Endothelial cell of umbilical vein (primary cell): ENCODE results near the gene S100P. TPM values are rescaled to one million over a fixed set of nuclear protein-coding genes. Genes with fewer than 3 reads are reported as not detected.
A peak's percentile ranks its signal among the peaks of the same experiment; 100 is the strongest.

ENCODE experiments used
- BruUV-seq: library from RNA; stranded (reverse); fragments of 400-500 nt; replicated peaks from 2 replicates; lab custom pipeline; 2021; lab: Mats Ljungman, UMichigan
- CTCF ChIA-PET: fragments of 300-600, 350-600 bp; sonication (Branson Sonifier 250); formaldehyde crosslinking; loops from one replicate; lab custom pipeline; 2021; ENCODE audit warnings: antibody characterized with exemption, inconsistent platforms; lab: Charles Lee
- POLR2A ChIA-PET: fragments of 300-600, 350-600 bp; sonication (Branson Sonifier 250); formaldehyde crosslinking; loops from one replicate; lab custom pipeline; 2021; ENCODE audit warnings: antibody characterized with exemption, inconsistent platforms; lab: Charles Lee
- DNase-seq: peaks from one replicate; pipeline ENCODE4 v3.0.0-alpha.2; 2011; ENCODE audit warnings: low read depth, low spot score
- FAIRE-seq: peaks from 2 replicates; lab custom pipeline; 2011; peaks lifted over from hg19 to GRCh38; lab: Jason Lieb, UNC
- H2AFZ ChIP-seq: 2 replicates; pipeline ENCODE4 v1.6.0; 2012; ENCODE audit warnings: low read depth, low read length, control low read depth, inconsistent platforms
- H3K27ac ChIP-seq: 2 replicates; pipeline ENCODE4 v1.5.1; 2011; ENCODE audit warnings: low read depth, mild to moderate bottlenecking, control low read depth, low read length, moderate library complexity; ENCODE audit not compliant: insufficient read depth
- H3K27me3 ChIP-seq, 2 experiments: 2 replicates each; pipeline versions ENCODE4 v1.6.0 to v1.6.1; 2011; ENCODE audit warnings: low read length in 2 of 2, mixed read lengths in 1 of 2; ENCODE audit not compliant: control insufficient read depth in 2 of 2, insufficient read depth in 2 of 2
- H3K36me3 ChIP-seq, 2 experiments: 2 replicates in 1 of 2; 3 replicates in 1 of 2; pipeline ENCODE4 v1.5.1; 2011; ENCODE audit warnings: low read length in 2 of 2, mild to moderate bottlenecking in 1 of 2, moderate library complexity in 1 of 2; ENCODE audit not compliant: control insufficient read depth in 2 of 2, insufficient read depth in 2 of 2; ENCODE audit errors: extremely low read depth in 1 of 2
- H3K4me1 ChIP-seq: 3 replicates; pipeline ENCODE4 v1.5.1; 2011; ENCODE audit warnings: mild to moderate bottlenecking, low read length; ENCODE audit not compliant: control insufficient read depth, insufficient read depth; ENCODE audit errors: extremely low read depth
- H3K4me2 ChIP-seq: 2 replicates; pipeline ENCODE4 v1.6.1; 2011; ENCODE audit warnings: low read length, control low read depth, mixed read lengths; ENCODE audit not compliant: insufficient read depth
- H3K4me3 ChIP-seq, 3 experiments: fragments of 200-600 bp in 1 of 3; sonication (generic), shearing (Covaris generic) in 1 of 3; replicated peaks in 1 of 3; 2 replicates each; pipeline ENCODE4 v1.5.1; 2011 to 2016; ENCODE audit warnings: control low read depth in 3 of 3, low read length in 3 of 3, mild to moderate bottlenecking in 2 of 3, inconsistent platforms in 1 of 3, low read depth in 1 of 3, moderate library complexity in 1 of 3; ENCODE audit not compliant: insufficient read depth in 1 of 3
- H3K79me2 ChIP-seq: 2 replicates; pipeline ENCODE4 v1.6.0; 2012; ENCODE audit warnings: low read length, inconsistent platforms; ENCODE audit not compliant: control insufficient read depth, insufficient read depth
- H3K9ac ChIP-seq: replicated peaks from 2 replicates; pipeline ENCODE3; 2011; ENCODE audit warnings: low read length, control low read depth; ENCODE audit not compliant: insufficient read depth; ENCODE audit errors: extremely low read depth
- H3K9me1 ChIP-seq: replicated peaks from 3 replicates; pipeline ENCODE4 v1.6.0; 2011; ENCODE audit warnings: mild to moderate bottlenecking, low read length; ENCODE audit not compliant: control insufficient read depth, insufficient read depth; ENCODE audit errors: extremely low read depth
- H3K9me3 ChIP-seq: replicated peaks from 2 replicates; pipeline ENCODE4 v1.5.1; 2012; ENCODE audit warnings: low read length, inconsistent platforms; ENCODE audit not compliant: control insufficient read depth, insufficient read depth
- H4K20me1 ChIP-seq: replicated peaks from 2 replicates; pipeline ENCODE3; 2011; ENCODE audit warnings: mild to moderate bottlenecking, low read length; ENCODE audit not compliant: control insufficient read depth, insufficient read depth; ENCODE audit errors: extremely low read depth
- CTCF ChIP-seq, 2 donors: IDR thresholded peaks; 1 replicate in 1 of 2; 2 replicates in 1 of 2; pipeline ENCODE4 v1.5.1; 2011; ENCODE audit warnings: low read length in 2 of 2, mild to moderate bottlenecking in 2 of 2, moderate library complexity in 2 of 2, control low read depth in 1 of 2, inconsistent platforms in 1 of 2, low read depth in 1 of 2; ENCODE audit not compliant: insufficient read depth in 1 of 2; ENCODE audit errors: extremely low read depth in 1 of 2
- EZH2 ChIP-seq: IDR thresholded peaks from 2 replicates; pipeline ENCODE4 v1.6.1; 2012; ENCODE audit warnings: borderline replicate concordance, low read depth, mild to moderate bottlenecking, moderate library complexity, low read length, inconsistent platforms; ENCODE audit not compliant: severe bottlenecking
- FOS ChIP-seq: IDR thresholded peaks from 2 replicates; pipeline ENCODE4 v1.6.1; 2011; ENCODE audit warnings: mild to moderate bottlenecking, low read length, moderate library complexity, borderline replicate concordance; ENCODE audit not compliant: insufficient read depth
- GATA2 ChIP-seq: IDR thresholded peaks from 2 replicates; pipeline ENCODE4 v1.7.0; 2011; ENCODE audit warnings: low read depth, mild to moderate bottlenecking, moderate library complexity, mixed read lengths, low read length; ENCODE audit not compliant: insufficient read length, insufficient read depth
- JUN ChIP-seq: IDR thresholded peaks from 2 replicates; pipeline ENCODE4 v1.6.1; 2011; ENCODE audit warnings: borderline replicate concordance, low read depth; ENCODE audit not compliant: insufficient read length, insufficient read depth
- MYC ChIP-seq: IDR thresholded peaks from one replicate; pipeline ENCODE4 v1.6.1; 2011; ENCODE audit warnings: mild to moderate bottlenecking, low read depth, low read length
- POLR2A ChIP-seq: IDR thresholded peaks from 2 replicates; pipeline ENCODE4 v1.6.1; 2012; ENCODE audit warnings: low read depth, mild to moderate bottlenecking, control low read depth, low read length
- POLR2AphosphoS5 ChIP-seq: IDR thresholded peaks from 2 replicates; pipeline ENCODE4 v1.6.1; 2012; ENCODE audit warnings: low read depth, mild to moderate bottlenecking, control low read depth, low read length, moderate library complexity; ENCODE audit not compliant: insufficient read depth
- dilution Hi-C: fragments of 300-500 bp; cut with MboI; formaldehyde crosslinking; loops from one replicate; pipeline ENCODE4 v1.15.0; 2019; ENCODE audit warnings: low sequenced_read_pairs; ENCODE audit not compliant: extremely low pct_ligation_motif_present
- intact Hi-C: fragments of 100-400 bp; cut with micrococcal nuclease; formaldehyde crosslinking; loops from one replicate; pipeline ENCODE4 v1.10.0; 2022
- polyA plus RNA-seq, 4 experiments: library from polyadenylated mRNA; depleted of rRNA in 3 of 4; stranded (reverse) in 3 of 4; unstranded in 1 of 4; fragments of >200 nt; gene quantifications; 2 replicates each; pipeline versions ENCODE4 v1.2.1 to v1.2.3, GENCODE V29; 2011 to 2012; ENCODE audit warnings: missing spikeins in 1 of 4
- total RNA-seq: library from RNA; stranded (reverse); gene quantifications from 2 replicates; pipeline ENCODE4 v1.2.3, GENCODE V29; 2021
- TF ChIP-seq, protein P1 (sequence below): IDR thresholded peaks from 2 replicates; pipeline ENCODE4 v1.6.1; 2011; ENCODE audit not compliant: insufficient read depth, insufficient read length

S100P gene
- total and polyA plus RNA-seq, 2 donors (not counting 3 experiments of a cell fraction or from before 2014, with no cell fraction given) = not detected

DNA sequence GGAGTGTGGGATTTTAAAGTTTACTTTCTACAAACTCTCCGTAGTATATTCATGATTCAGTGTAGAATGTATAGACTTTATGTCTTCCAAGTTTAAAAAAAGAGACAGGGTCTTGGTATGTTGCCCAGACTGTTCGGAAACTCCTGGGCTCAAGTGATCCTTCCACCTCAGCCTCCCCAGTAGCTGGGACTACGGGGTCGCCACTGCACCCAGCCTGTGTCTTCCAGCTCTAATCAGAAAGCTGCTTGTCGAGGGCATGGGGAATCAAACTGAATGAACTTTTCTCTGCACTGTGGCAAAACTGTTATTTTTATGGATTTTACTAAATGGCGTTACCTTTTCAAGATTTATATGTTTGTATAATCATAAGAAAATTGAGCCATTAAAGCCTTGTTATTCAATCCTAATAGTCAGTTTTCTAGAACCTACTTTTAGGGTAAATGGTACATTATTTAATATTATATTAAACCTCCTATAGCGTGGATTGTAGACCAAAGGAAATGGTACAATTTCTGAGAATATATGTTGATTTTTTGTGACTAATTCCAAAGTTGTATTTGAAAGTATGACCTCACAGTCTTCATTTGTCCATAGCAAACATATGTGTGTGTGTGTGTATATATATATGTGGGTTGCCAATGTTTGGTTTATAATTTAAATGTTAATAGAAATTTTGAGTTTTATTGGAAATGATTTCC, 23.4 kb downstream of the S100P start:
- FAIRE-seq (no peak), DNase-seq (no peak)
- dilution Hi-C loops (no loop called here), intact Hi-C loops (loop anchor here (1.0 to 2.0 kb wide), 2 partner anchors 42 to 351 kb away; partner anchors contain the start of gene GRPEL1)
- Histone ChIP-seq H2AFZ (no peak overlapping the region), H3K27me3 (peaks cover 0 to 2% of the 10 kb centered on the region in 2 experiments), H3K79me2 (peaks cover 15% of the 10 kb centered on the region), H3K36me3 (no peaks in the 10 kb centered on the region), H3K4me1 (peaks cover 10% of the 10 kb centered on the region), H4K20me1 (no peaks in the 10 kb centered on the region), H3K9me1 (no peaks in the 10 kb centered on the region), H3K27ac (no peak overlapping the region), H3K9me3 (no peaks in the 10 kb centered on the region), H3K4me3 (peak overlapping the region; percentile 19 to 69 (median 63)), H3K4me2 (peak overlapping the region; percentile 75), H3K9ac (peak overlapping the region; percentile 46)
- TF ChIP-seq POLR2AphosphoS5 = no peak
- TF ChIP-seq FOS = no peak
- TF ChIP-seq JUN = no peak
- ChIA-PET CTCF (interaction anchor here (0.6 to 6.7 kb wide), 9 partner anchors 42 to 366 kb away, joined by 3 to 353 read pairs (median 7); partner anchors contain the start of genes GRPEL1 and MRFAP1), POLR2A (interaction anchor here (0.6 to 0.7 kb wide), 2 partner anchors 43 to 143 kb away, joined by 4 to 6 read pairs; a partner anchor contains a TSS)
- BruUV-seq = no TSS peak

- H4K20me1 ChIP-seq = no peaks in the 10 kb centered on the region
- H3K9me3 ChIP-seq = no peaks in the 10 kb centered on the region
- H3K36me3 ChIP-seq = no peaks in the 10 kb centered on the region
- no TSS peak for BruUV-seq
- TF ChIP-seq POLR2A (no peak), MYC (no peak), EZH2 (no peak), CTCF (IDR thresholded peaks at IDR 0.05; ENCODE audit: extremely low read depth in 1 of 2, insufficient read depth in 1 of 2, low read depth in 1 of 2, low read length in 2 of 2) (no peak), GATA2 (no peak), FOS (no peak), JUN (no peak), POLR2AphosphoS5 (no peak)
- TF ChIP-seq, protein P1, sequence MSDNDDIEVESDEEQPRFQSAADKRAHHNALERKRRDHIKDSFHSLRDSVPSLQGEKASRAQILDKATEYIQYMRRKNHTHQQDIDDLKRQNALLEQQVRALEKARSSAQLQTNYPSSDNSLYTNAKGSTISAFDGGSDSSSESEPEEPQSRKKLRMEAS = no peak
- no peaks in the 10 kb centered on the region for H3K9me1 ChIP-seq
- no peak overlapping the region for H3K27ac ChIP-seq
- H3K27me3 ChIP-seq = peaks cover 0 to 2% of the 10 kb centered on the region in 2 experiments
- no peak overlapping the region for H2AFZ ChIP-seq
- dilution Hi-C loops (no loop called here), intact Hi-C loops (no loop called here)
- H3K4me2 ChIP-seq = no peak overlapping the region
- peaks cover 15% of the 10 kb centered on the region for H3K79me2 ChIP-seq
- FAIRE-seq (no peak), DNase-seq (no peak)
- CTCF ChIA-PET = interaction anchor here (1.0 to 6.7 kb wide), 11 partner anchors 9 to 364 kb away, joined by 3 to 353 read pairs (median 4); partner anchors contain the start of gene MRFAP1L1
- peaks cover 10% of the 10 kb centered on the region for H3K4me1 ChIP-seq
- POLR2A ChIA-PET = no interaction called here
- no peak overlapping the region for H3K9ac ChIP-seq
- H3K4me3 ChIP-seq = no peak overlapping the region
Measured at GRCh38 chr4:6718932-6719610, 25.4 kb downstream of the S100P start.
